GM23338 (cell line): ENCODE measurements around the gene VWDE. TPM values are rescaled to one million over a fixed set of nuclear protein-coding genes. Genes with fewer than 3 reads are reported as not detected.

Source experiments
- ATAC-seq: fragments of 200-7000 bp; cut with Tn5 transposase; 3 replicates; pipeline ENCODE4 v1.9.1; 2020
- DNase-seq: peaks from one replicate; pipeline ENCODE4 v3.0.0-alpha.2; 2015; ENCODE audit warnings: low spot score
- H2AFZ ChIP-seq: fragments of 200-600 bp; sonication (generic); 2 replicates; pipeline ENCODE4 v1.8.0; 2016; ENCODE audit warnings: antibody characterized with exemption, mild to moderate bottlenecking, moderate library complexity
- H3F3A ChIP-seq: fragments of 200-600 bp; sonication (generic); replicated peaks from 2 replicates; pipeline ENCODE4 v1.8.0; 2017; ENCODE audit warnings: antibody characterized with exemption, mixed run types, low read depth
- H3K27ac ChIP-seq: fragments of 200-600 bp; sonication (generic); 2 replicates; pipeline ENCODE4 v1.6.1; 2016; ENCODE audit warnings: low read depth
- H3K27me3 ChIP-seq: fragments of 200-600 bp; sonication (generic); 2 replicates; pipeline ENCODE4 v1.8.0; 2016; ENCODE audit warnings: mild to moderate bottlenecking, mixed run types, moderate library complexity; ENCODE audit not compliant: insufficient read depth
- H3K36me3 ChIP-seq: fragments of 200-600 bp; sonication (generic); 2 replicates; pipeline ENCODE4 v1.8.0; 2016; ENCODE audit warnings: mild to moderate bottlenecking; ENCODE audit not compliant: insufficient read depth
- H3K4me1 ChIP-seq: fragments of 200-600 bp; sonication (generic); 2 replicates; pipeline ENCODE4 v1.8.0; 2016; ENCODE audit warnings: mild to moderate bottlenecking, moderate library complexity; ENCODE audit not compliant: insufficient read depth
- H3K4me2 ChIP-seq: fragments of 200-600 bp; sonication (generic); 2 replicates; pipeline ENCODE4 v1.7.1; 2017; ENCODE audit warnings: mixed run types
- H3K4me3 ChIP-seq: fragments of 200-600 bp; sonication (generic); 2 replicates; pipeline ENCODE4 v1.6.1; 2016; ENCODE audit warnings: mixed run types
- H3K79me2 ChIP-seq: fragments of 200-600 bp; sonication (generic); replicated peaks from 2 replicates; pipeline ENCODE4 v1.8.0; 2017; ENCODE audit warnings: mild to moderate bottlenecking; ENCODE audit not compliant: insufficient read depth
- H3K9me2 ChIP-seq: fragments of 200-600 bp; sonication (generic); 2 replicates; pipeline ENCODE4 v1.8.0; 2017; ENCODE audit not compliant: insufficient read depth
- H4K20me1 ChIP-seq: fragments of 200-600 bp; sonication (generic); replicated peaks from 2 replicates; pipeline ENCODE4 v1.8.0; 2017; ENCODE audit warnings: mild to moderate bottlenecking; ENCODE audit not compliant: insufficient read depth
- H3K27ac Mint-ChIP-seq: 2 replicates; pipeline ENCODE4 v1.8.0; 2020; ENCODE audit warnings: inconsistent platforms, mild to moderate bottlenecking, moderate library complexity, mixed read lengths
- H3K27me3 Mint-ChIP-seq: 3 replicates; pipeline ENCODE4 v1.8.0; 2022; ENCODE audit warnings: low read depth, mild to moderate bottlenecking, moderate library complexity, mixed read lengths, inconsistent platforms; ENCODE audit not compliant: insufficient read depth, poor library complexity
- H3K36me3 Mint-ChIP-seq: 3 replicates; pipeline ENCODE4 v1.8.0; 2021; ENCODE audit warnings: low read depth, mild to moderate bottlenecking, inconsistent platforms, moderate library complexity, mixed read lengths
- H3K4me1 Mint-ChIP-seq: 3 replicates; pipeline ENCODE4 v1.8.0; 2020; ENCODE audit warnings: mild to moderate bottlenecking, inconsistent platforms, mixed read lengths
- H3K4me3 Mint-ChIP-seq: 3 replicates; pipeline ENCODE4 v1.8.0; 2021; ENCODE audit warnings: moderate library complexity, mild to moderate bottlenecking, inconsistent platforms, mixed read lengths
- H3K9me3 Mint-ChIP-seq: 3 replicates; pipeline ENCODE4 v1.8.0; 2020; ENCODE audit warnings: moderate library complexity, mild to moderate bottlenecking, inconsistent platforms, mixed read lengths
- EZH2phosphoT487 ChIP-seq: fragments of 200-600 bp; sonication (generic); IDR thresholded peaks from one replicate; pipeline ENCODE4 v1.8.1; 2018; ENCODE audit warnings: antibody characterized with exemption; ENCODE audit not compliant: unreplicated experiment
- JUNB ChIP-seq: IDR thresholded peaks from one replicate; pipeline ENCODE4 v1.6.1; 2016; ENCODE audit warnings: antibody characterized with exemption; ENCODE audit not compliant: unreplicated experiment
- NANOG ChIP-seq: IDR thresholded peaks from 2 replicates; pipeline ENCODE4 v1.6.1; 2016; ENCODE audit warnings: antibody characterized with exemption, borderline replicate concordance
- STAT1 ChIP-seq: IDR thresholded peaks from one replicate; pipeline ENCODE4 v1.6.1; 2016; ENCODE audit warnings: antibody characterized with exemption; ENCODE audit not compliant: unreplicated experiment
- polyA plus RNA-seq: library from polyadenylated mRNA; unstranded; fragments of >200 nt; fragmentation: Nextera tagmentation; extraction: Ambion mirVana; gene quantifications from 2 replicates; pipeline ENCODE4 v1.2.1, GENCODE V29; 2016
- total RNA-seq: library from RNA; depleted of rRNA; stranded (reverse); fragments of >200 nt; shearing (Covaris generic); gene quantifications from 2 replicates; pipeline ENCODE4 v1.2.3, GENCODE V29; 2014
- TF ChIP-seq, protein P1 (sequence below), 2 experiments: fragments of 200-600 bp in 1 of 2; sonication (generic) in 1 of 2; conservative IDR thresholded peaks; 2 replicates each; pipeline versions ENCODE4 v1.5.1 to v1.6.1; 2016 to 2017; ENCODE audit warnings: antibody characterized with exemption in 2 of 2, low read depth in 2 of 2, mild to moderate bottlenecking in 2 of 2, moderate library complexity in 1 of 2
- TF ChIP-seq, protein P2 (sequence below): fragments of 250-450 bp; sonication (Bioruptor Pico); IDR thresholded peaks from 2 replicates; pipeline ENCODE4 v1.5.0; 2020; ENCODE audit warnings: mild to moderate bottlenecking, moderate library complexity
- TF ChIP-seq, protein P3 (sequence below): IDR thresholded peaks from 2 replicates; pipeline ENCODE4 v1.6.1; 2016; ENCODE audit warnings: antibody characterized with exemption

VWDE gene
- total and polyA plus RNA-seq, 2 experiments from 2014 or later, result 24.6 to 45.5 TPM

DNA sequence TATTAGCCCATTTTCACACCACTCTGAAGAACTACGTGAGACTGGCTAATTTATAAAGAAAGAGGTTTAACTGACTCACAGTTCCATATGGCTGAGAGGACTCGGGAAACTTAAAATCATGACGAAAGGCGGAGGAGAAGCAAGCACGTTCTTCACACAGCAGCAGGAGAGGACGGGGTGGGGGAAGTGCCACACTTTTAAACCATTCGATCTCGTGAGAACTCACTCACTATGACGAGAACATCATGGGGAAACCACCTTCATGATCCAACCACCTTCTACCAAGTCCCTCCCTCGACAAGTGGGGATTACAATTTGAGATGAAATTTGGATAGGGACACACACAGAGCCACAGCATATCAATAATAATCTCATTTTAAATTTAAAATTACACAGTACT is 80.2 kb downstream of the VWDE start:
- Mint-ChIP-seq H3K4me3 (no peak overlapping the region), H3K27me3 (no peaks in the 10 kb centered on the region), H3K9me3 (no peaks in the 10 kb centered on the region), H3K4me1 (peaks cover 32% of the 10 kb centered on the region), H3K27ac (peak overlapping the region; percentile 41; the same call in 1 of the 2 replicates), H3K36me3 (peaks cover 19% of the 10 kb centered on the region)
- ATAC-seq (peak; percentile 57), DNase-seq (peak; percentile 44)
- TF ChIP-seq, protein P1, sequence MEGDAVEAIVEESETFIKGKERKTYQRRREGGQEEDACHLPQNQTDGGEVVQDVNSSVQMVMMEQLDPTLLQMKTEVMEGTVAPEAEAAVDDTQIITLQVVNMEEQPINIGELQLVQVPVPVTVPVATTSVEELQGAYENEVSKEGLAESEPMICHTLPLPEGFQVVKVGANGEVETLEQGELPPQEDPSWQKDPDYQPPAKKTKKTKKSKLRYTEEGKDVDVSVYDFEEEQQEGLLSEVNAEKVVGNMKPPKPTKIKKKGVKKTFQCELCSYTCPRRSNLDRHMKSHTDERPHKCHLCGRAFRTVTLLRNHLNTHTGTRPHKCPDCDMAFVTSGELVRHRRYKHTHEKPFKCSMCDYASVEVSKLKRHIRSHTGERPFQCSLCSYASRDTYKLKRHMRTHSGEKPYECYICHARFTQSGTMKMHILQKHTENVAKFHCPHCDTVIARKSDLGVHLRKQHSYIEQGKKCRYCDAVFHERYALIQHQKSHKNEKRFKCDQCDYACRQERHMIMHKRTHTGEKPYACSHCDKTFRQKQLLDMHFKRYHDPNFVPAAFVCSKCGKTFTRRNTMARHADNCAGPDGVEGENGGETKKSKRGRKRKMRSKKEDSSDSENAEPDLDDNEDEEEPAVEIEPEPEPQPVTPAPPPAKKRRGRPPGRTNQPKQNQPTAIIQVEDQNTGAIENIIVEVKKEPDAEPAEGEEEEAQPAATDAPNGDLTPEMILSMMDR (conservative IDR thresholded peaks at IDR 0.05; ENCODE audit: low read depth in 2 of 2), result no peak
- TF ChIP-seq NANOG (no peak), EZH2phosphoT487 (no peak)
- Histone ChIP-seq H3K4me3 (no peak overlapping the region), H3K9me2 (no peaks in the 10 kb centered on the region), H2AFZ (no peak overlapping the region), H4K20me1 (no peaks in the 10 kb centered on the region), H3K27ac (peak overlapping the region; percentile 36; the same call in 1 of the 2 replicates), H3K27me3 (no peaks in the 10 kb centered on the region), H3K4me2 (no peak overlapping the region), H3K36me3 (no peaks in the 10 kb centered on the region), H3K4me1 (peaks cover 24% of the 10 kb centered on the region), H3K79me2 (no peaks in the 10 kb centered on the region), H3F3A (0 out of 2 replicates have a peak, but pooled peaks cover 1% of the 10 kb centered on the region)

DNA sequence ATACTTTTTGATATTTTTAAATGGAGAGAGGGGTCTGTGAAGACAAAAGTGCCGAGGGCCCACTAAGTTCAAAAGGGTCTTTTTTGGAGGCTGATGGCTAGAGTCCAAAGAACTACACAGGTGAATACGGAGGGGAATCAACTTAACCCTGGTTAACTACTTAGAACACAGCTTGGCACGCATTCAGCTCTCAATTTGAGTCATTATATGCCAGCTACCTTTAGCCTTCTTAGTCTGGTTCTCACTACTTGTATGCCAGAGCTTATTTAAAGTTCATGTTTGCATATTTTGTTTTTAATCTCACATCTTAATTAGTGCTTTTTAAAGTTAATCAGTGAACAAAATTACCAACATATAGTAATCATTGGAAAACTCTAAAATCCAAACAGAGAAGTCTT is 80.8 kb downstream of the VWDE start:
- Histone ChIP-seq H3K27ac (peak overlapping the region; percentile 36; the same call in 1 of the 2 replicates), H3K9me2 (no peaks in the 10 kb centered on the region), H3K4me3 (no peak overlapping the region), H3K79me2 (no peaks in the 10 kb centered on the region), H3K36me3 (no peaks in the 10 kb centered on the region), H3K4me2 (no peak overlapping the region), H3K27me3 (no peaks in the 10 kb centered on the region), H4K20me1 (no peaks in the 10 kb centered on the region), H3K4me1 (peaks cover 19% of the 10 kb centered on the region; the same call in 1 of the 2 replicates), H3F3A (no peaks in the 10 kb centered on the region), H2AFZ (no peak overlapping the region)
- no peak for DNase-seq
- peaks cover 14% of the 10 kb centered on the region for H3K36me3 Mint-ChIP-seq
- no peak overlapping the region for H3K4me3 Mint-ChIP-seq
- H3K27ac Mint-ChIP-seq, result no peak overlapping the region
- H3K4me1 Mint-ChIP-seq, result peaks cover 27% of the 10 kb centered on the region
- no peaks in the 10 kb centered on the region for H3K9me3 Mint-ChIP-seq
- no peak for ATAC-seq
- no peaks in the 10 kb centered on the region for H3K27me3 Mint-ChIP-seq
- TF ChIP-seq JUNB (no peak), STAT1 (no peak)
- TF ChIP-seq, protein P2, sequence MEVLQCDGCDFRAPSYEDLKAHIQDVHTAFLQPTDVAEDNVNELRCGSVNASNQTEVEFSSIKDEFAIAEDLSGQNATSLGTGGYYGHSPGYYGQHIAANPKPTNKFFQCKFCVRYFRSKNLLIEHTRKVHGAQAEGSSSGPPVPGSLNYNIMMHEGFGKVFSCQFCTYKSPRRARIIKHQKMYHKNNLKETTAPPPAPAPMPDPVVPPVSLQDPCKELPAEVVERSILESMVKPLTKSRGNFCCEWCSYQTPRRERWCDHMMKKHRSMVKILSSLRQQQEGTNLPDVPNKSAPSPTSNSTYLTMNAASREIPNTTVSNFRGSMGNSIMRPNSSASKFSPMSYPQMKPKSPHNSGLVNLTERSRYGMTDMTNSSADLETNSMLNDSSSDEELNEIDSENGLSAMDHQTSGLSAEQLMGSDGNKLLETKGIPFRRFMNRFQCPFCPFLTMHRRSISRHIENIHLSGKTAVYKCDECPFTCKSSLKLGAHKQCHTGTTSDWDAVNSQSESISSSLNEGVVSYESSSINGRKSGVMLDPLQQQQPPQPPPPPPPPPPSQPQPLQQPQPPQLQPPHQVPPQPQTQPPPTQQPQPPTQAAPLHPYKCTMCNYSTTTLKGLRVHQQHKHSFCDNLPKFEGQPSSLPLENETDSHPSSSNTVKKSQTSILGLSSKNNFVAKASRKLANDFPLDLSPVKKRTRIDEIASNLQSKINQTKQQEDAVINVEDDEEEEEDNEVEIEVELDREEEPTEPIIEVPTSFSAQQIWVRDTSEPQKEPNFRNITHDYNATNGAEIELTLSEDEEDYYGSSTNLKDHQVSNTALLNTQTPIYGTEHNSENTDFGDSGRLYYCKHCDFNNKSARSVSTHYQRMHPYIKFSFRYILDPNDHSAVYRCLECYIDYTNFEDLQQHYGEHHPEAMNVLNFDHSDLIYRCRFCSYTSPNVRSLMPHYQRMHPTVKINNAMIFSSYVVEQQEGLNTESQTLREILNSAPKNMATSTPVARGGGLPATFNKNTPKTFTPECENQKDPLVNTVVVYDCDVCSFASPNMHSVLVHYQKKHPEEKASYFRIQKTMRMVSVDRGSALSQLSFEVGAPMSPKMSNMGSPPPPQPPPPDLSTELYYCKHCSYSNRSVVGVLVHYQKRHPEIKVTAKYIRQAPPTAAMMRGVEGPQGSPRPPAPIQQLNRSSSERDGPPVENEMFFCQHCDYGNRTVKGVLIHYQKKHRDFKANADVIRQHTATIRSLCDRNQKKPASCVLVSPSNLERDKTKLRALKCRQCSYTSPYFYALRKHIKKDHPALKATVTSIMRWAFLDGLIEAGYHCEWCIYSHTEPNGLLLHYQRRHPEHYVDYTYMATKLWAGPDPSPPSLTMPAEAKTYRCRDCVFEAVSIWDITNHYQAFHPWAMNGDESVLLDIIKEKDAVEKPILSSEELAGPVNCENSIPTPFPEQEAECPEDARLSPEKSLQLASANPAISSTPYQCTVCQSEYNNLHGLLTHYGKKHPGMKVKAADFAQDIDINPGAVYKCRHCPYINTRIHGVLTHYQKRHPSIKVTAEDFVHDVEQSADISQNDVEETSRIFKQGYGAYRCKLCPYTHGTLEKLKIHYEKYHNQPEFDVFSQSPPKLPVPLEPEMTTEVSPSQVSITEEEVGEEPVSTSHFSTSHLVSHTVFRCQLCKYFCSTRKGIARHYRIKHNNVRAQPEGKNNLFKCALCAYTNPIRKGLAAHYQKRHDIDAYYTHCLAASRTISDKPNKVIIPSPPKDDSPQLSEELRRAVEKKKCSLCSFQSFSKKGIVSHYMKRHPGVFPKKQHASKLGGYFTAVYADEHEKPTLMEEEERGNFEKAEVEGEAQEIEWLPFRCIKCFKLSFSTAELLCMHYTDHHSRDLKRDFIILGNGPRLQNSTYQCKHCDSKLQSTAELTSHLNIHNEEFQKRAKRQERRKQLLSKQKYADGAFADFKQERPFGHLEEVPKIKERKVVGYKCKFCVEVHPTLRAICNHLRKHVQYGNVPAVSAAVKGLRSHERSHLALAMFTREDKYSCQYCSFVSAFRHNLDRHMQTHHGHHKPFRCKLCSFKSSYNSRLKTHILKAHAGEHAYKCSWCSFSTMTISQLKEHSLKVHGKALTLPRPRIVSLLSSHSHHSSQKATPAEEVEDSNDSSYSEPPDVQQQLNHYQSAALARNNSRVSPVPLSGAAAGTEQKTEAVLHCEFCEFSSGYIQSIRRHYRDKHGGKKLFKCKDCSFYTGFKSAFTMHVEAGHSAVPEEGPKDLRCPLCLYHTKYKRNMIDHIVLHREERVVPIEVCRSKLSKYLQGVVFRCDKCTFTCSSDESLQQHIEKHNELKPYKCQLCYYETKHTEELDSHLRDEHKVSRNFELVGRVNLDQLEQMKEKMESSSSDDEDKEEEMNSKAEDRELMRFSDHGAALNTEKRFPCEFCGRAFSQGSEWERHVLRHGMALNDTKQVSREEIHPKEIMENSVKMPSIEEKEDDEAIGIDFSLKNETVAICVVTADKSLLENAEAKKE (CRISPR knock-in tag), result no peak
- TF ChIP-seq, protein P1 (conservative IDR thresholded peaks at IDR 0.05; ENCODE audit: low read depth in 2 of 2), result no peak
- TF ChIP-seq, protein P3, sequence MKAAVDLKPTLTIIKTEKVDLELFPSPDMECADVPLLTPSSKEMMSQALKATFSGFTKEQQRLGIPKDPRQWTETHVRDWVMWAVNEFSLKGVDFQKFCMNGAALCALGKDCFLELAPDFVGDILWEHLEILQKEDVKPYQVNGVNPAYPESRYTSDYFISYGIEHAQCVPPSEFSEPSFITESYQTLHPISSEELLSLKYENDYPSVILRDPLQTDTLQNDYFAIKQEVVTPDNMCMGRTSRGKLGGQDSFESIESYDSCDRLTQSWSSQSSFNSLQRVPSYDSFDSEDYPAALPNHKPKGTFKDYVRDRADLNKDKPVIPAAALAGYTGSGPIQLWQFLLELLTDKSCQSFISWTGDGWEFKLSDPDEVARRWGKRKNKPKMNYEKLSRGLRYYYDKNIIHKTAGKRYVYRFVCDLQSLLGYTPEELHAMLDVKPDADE, result no peak
